Measurements from ENCODE around the gene RPL38.

DNA sequence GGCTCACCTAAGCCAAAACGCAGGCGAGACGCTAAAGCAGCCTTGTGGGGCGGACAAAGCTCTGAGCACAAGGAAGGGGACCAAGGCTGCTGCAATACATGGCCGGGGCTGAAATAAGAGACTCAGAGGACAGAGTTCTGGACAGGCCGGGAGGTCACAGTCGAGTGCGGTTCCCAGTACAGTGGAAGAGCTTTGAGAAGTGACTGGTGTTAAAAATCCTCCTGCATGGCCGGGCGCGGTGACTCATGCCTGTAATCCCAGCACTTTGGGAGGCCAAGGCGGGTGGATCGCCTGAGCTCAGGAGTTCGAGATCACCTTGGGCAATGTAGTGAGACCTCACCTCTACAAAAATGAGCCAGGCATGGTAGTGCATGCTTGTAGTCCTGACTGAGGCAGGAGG lies 20.4 kb downstream of the RPL38 start:
- TF ChIP-seq, protein P1, sequence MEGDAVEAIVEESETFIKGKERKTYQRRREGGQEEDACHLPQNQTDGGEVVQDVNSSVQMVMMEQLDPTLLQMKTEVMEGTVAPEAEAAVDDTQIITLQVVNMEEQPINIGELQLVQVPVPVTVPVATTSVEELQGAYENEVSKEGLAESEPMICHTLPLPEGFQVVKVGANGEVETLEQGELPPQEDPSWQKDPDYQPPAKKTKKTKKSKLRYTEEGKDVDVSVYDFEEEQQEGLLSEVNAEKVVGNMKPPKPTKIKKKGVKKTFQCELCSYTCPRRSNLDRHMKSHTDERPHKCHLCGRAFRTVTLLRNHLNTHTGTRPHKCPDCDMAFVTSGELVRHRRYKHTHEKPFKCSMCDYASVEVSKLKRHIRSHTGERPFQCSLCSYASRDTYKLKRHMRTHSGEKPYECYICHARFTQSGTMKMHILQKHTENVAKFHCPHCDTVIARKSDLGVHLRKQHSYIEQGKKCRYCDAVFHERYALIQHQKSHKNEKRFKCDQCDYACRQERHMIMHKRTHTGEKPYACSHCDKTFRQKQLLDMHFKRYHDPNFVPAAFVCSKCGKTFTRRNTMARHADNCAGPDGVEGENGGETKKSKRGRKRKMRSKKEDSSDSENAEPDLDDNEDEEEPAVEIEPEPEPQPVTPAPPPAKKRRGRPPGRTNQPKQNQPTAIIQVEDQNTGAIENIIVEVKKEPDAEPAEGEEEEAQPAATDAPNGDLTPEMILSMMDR (IDR thresholded peaks at IDR 0.05; ENCODE audit: borderline replicate concordance, extremely low read depth, low read length, poor library complexity, severe bottlenecking): no peak
- TF ChIP-seq EZH2 (IDR thresholded peaks at IDR 0.05; ENCODE audit: borderline replicate concordance, low read depth, low read length, severe bottlenecking): no peak
